Measurements from ENCODE around the gene ANKRD12.

ANKRD12 gene

DNA sequence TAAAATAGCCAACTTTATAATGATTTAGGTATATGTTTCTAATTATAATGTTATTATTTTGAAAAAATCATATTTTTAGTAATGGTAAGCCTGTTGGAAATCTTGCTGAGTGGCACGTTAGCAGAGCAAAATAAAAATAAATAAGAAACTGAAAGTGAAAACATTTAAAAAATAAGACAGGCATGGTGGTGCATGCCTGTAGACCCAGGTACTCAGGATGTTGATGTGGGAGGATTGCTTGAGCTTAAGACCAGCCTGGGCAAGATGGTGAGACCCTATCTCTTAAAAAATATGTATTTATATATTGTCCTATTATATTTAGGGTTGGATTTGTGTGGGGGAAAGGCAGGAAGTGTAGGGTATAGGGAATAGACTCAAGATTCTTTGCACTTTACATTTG, 15.8 kb upstream of the ANKRD12 start:
- Histone ChIP-seq H3F3A (ENCODE audit: control insufficient read depth, insufficient read depth) (peaks cover 16% of the 10 kb centered on the region), H3K36me3 (ENCODE audit: control insufficient read depth, low read length) (peaks cover 85% of the 10 kb centered on the region), H3K79me2 (ENCODE audit: control insufficient read depth, low read length) (peaks cover 70% of the 10 kb centered on the region)

GRCh38 chr18:9123520-9123919, 13.1 kb upstream of the ANKRD12 start:
- H3K4me1 ChIP-seq (ENCODE audit: control insufficient read depth, low read length), result peaks cover 1% of the 10 kb centered on the region
- no peaks in the 10 kb centered on the region for H3K9me2 ChIP-seq (replicated peaks; ENCODE audit: control insufficient read depth, low read length)
- no peak overlapping the region for H3K4me3 ChIP-seq (ENCODE audit: low read length)
- no peaks in the 10 kb centered on the region for H3K9me3 ChIP-seq (ENCODE audit: control insufficient read depth, insufficient read depth, low read length)
- no peak overlapping the region for H3K27ac ChIP-seq (ENCODE audit: low read depth, low read length)
- H3K4me2 ChIP-seq (ENCODE audit: low read length), result no peak overlapping the region
- H3F3A ChIP-seq (ENCODE audit: control insufficient read depth, insufficient read depth), result peaks cover 9% of the 10 kb centered on the region; the same call in 1 of the 2 replicates
- H3K79me2 ChIP-seq (ENCODE audit: control insufficient read depth, low read length), result peaks cover 48% of the 10 kb centered on the region
- H3K27me3 ChIP-seq (ENCODE audit: control insufficient read depth, low read length), result no peaks in the 10 kb centered on the region
- H4K20me1 ChIP-seq (ENCODE audit: control insufficient read depth, insufficient read depth, low read depth, low read length), result no peaks in the 10 kb centered on the region
- no peak for TF ChIP-seq EZH2phosphoT487 (IDR thresholded peaks at IDR 0.05; ENCODE audit: borderline replicate concordance, low read length)
- no peak for TF ChIP-seq CTCF (IDR thresholded peaks at IDR 0.05; ENCODE audit: low read depth, low read length, poor library complexity, severe bottlenecking)
- peaks cover 86% of the 10 kb centered on the region for H3K36me3 ChIP-seq (ENCODE audit: control insufficient read depth, low read length)

More for the DNA sequence above, 15.8 kb upstream of the ANKRD12 start:
- Histone ChIP-seq H3K27ac (ENCODE audit: low read depth, low read length) (no peak overlapping the region), H3K9me3 (ENCODE audit: control insufficient read depth, insufficient read depth, low read length) (no peaks in the 10 kb centered on the region), H3K4me2 (ENCODE audit: low read length) (no peak overlapping the region), H3K27me3 (ENCODE audit: control insufficient read depth, low read length) (no peaks in the 10 kb centered on the region), H4K20me1 (ENCODE audit: control insufficient read depth, insufficient read depth, low read depth, low read length) (peaks cover 10% of the 10 kb centered on the region), H3K4me3 (ENCODE audit: low read length) (no peak overlapping the region), H3K4me1 (ENCODE audit: control insufficient read depth, low read length) (peaks cover 28% of the 10 kb centered on the region), H3K9me2 (replicated peaks; ENCODE audit: control insufficient read depth, low read length) (no peaks in the 10 kb centered on the region)
- no peak for TF ChIP-seq CTCF (IDR thresholded peaks at IDR 0.05; ENCODE audit: low read depth, low read length, poor library complexity, severe bottlenecking)
- no peak for TF ChIP-seq EZH2phosphoT487 (IDR thresholded peaks at IDR 0.05; ENCODE audit: borderline replicate concordance, low read length)

- Histone ChIP-seq H3K4me2 (ENCODE audit: low read length) (no peak overlapping the region), H3K9me2 (replicated peaks; ENCODE audit: control insufficient read depth, low read length) (no peaks in the 10 kb centered on the region), H3F3A (ENCODE audit: control insufficient read depth, insufficient read depth) (peaks cover 5% of the 10 kb centered on the region; the same call in 1 of the 2 replicates), H3K79me2 (ENCODE audit: control insufficient read depth, low read length) (peaks cover 38% of the 10 kb centered on the region), H3K9me3 (ENCODE audit: control insufficient read depth, insufficient read depth, low read length) (no peaks in the 10 kb centered on the region), H4K20me1 (ENCODE audit: control insufficient read depth, insufficient read depth, low read depth, low read length) (no peaks in the 10 kb centered on the region), H3K27me3 (ENCODE audit: control insufficient read depth, low read length) (no peaks in the 10 kb centered on the region), H3K4me1 (ENCODE audit: control insufficient read depth, low read length) (no peaks in the 10 kb centered on the region), H3K36me3 (ENCODE audit: control insufficient read depth, low read length) (peaks cover 86% of the 10 kb centered on the region), H3K27ac (ENCODE audit: low read depth, low read length) (no peak overlapping the region), H3K4me3 (ENCODE audit: low read length) (no peak overlapping the region)
- TF ChIP-seq EZH2phosphoT487 (IDR thresholded peaks at IDR 0.05; ENCODE audit: borderline replicate concordance, low read length) (no peak), CTCF (IDR thresholded peaks at IDR 0.05; ENCODE audit: low read depth, low read length, poor library complexity, severe bottlenecking) (no peak)
Observed at GRCh38 chr18:9124824-9125223, 11.8 kb upstream of the ANKRD12 start.

Measured in DOHH2 (cell line).